Astrocyte (in vitro differentiated cells and primary cell): ENCODE measurements around the gene SNX5.

Experiments used
- CTCF ChIP-seq: IDR thresholded peaks from 2 replicates; pipeline ENCODE4 v1.5.1; 2011; ENCODE audit warnings: low read depth, mild to moderate bottlenecking, inconsistent platforms, low read length, moderate library complexity; ENCODE audit not compliant: insufficient read depth
- EZH2 ChIP-seq: IDR thresholded peaks from 2 replicates; pipeline ENCODE4 v1.6.1; 2012; ENCODE audit warnings: mild to moderate bottlenecking, low read length, inconsistent platforms; ENCODE audit not compliant: insufficient read depth

DNA sequence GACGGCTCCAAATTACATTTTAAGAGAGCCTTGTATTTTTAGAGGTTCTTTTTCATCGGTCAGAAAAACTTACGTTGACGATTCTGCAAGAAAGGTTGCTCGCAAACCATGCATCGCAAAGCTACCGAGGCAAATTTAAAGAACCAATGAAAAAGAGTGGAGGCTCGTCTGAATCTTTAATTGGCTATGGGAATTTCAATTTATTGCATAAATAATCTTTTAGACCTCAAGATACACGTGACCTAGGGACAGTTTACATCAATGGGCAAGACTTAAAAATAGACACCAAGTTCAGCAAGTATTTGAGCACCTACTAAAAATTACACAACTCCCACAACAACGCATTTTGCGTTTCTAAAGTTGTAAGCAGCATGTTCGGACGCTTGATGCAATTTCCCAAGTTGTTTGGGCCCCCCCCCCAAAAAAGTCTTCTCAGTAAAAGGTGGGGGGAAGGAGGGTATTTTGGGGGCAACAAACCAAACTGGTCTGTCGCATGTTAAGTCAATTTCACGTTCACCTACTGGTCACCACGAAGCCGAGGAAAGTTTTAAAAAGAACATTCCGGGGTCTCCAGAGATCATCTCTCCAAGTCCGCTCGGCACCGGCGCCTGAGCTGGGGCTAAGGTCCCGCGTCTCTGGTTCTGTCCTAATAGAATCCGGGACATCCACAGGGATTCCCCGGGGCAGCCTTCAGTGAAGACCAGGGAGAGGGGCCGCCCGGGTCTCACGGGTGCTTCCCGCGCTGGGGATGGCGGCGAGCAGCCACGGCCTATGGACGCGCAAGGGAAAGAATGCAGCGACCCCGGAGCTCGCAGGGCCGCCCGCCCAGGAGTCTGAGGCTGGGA, 851 bp downstream of the SNX5 start:
- TF ChIP-seq CTCF (no peak), EZH2 (no peak)
